PC-3 (cell line): ENCODE measurements around the gene XYLT2.

Experiments
- EZH2 ChIP-seq: fragments of 300-600 bp; sonication (generic); IDR thresholded peaks from one replicate; pipeline ENCODE4 v1.6.1; 2017; ENCODE audit warnings: antibody characterized with exemption, mild to moderate bottlenecking, low read length; ENCODE audit not compliant: unreplicated experiment
- EZH2phosphoT487 ChIP-seq: fragments of 300-600 bp; sonication (generic); IDR thresholded peaks from 2 replicates; pipeline ENCODE4 v1.6.1; 2018; ENCODE audit warnings: mild to moderate bottlenecking, antibody characterized with exemption, low read length, borderline replicate concordance
- TF ChIP-seq, protein P1 (sequence below): fragments of 300-600 bp; sonication (generic); conservative IDR thresholded peaks from 2 replicates; pipeline ENCODE4 v1.5.1; 2017; ENCODE audit warnings: antibody characterized with exemption, low read depth, mild to moderate bottlenecking, low read length

DNA sequence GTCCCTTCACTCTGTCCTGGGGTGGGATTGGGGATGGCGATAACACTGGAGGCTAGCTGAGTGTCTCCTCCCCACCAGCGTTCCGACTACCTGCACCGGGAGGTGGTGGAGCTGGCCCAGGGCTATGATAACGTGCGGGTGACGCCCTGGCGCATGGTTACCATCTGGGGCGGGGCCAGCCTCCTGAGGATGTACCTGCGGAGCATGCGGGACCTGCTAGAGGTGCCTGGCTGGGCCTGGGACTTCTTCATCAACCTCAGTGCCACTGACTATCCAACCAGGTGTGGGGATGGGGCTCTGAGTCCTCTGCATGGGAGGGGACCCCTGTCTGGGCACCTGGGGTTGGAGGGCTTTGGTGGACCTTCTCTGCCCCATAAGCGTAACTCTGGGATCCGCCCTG is 8.8 kb downstream of the XYLT2 start:
- TF ChIP-seq EZH2 (no peak), EZH2phosphoT487 (no peak)
- TF ChIP-seq, protein P1, sequence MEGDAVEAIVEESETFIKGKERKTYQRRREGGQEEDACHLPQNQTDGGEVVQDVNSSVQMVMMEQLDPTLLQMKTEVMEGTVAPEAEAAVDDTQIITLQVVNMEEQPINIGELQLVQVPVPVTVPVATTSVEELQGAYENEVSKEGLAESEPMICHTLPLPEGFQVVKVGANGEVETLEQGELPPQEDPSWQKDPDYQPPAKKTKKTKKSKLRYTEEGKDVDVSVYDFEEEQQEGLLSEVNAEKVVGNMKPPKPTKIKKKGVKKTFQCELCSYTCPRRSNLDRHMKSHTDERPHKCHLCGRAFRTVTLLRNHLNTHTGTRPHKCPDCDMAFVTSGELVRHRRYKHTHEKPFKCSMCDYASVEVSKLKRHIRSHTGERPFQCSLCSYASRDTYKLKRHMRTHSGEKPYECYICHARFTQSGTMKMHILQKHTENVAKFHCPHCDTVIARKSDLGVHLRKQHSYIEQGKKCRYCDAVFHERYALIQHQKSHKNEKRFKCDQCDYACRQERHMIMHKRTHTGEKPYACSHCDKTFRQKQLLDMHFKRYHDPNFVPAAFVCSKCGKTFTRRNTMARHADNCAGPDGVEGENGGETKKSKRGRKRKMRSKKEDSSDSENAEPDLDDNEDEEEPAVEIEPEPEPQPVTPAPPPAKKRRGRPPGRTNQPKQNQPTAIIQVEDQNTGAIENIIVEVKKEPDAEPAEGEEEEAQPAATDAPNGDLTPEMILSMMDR = no peak
